ENCODE data around the gene ZEB2.

The ZEB2 gene

DNA sequence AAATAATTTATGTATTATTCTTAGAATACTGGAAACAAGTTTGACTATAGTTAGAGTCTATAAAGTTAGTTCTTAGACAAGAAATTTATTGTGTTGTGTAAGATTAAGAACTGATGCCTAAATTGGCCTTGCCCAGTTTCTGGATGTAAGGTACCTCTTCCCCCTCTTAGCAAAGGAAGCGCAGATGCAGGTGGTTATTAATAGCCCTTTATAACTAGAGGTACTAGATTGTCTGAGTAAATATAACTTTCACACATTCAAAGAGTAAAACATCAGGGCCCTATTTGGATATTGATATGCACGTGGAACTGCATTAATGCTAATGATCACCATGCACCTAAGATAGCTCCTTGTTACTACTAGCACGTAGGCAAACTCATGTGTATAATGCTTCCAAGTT is 100.7 kb downstream of the ZEB2 start:
- no peak for DNase-seq

DNA sequence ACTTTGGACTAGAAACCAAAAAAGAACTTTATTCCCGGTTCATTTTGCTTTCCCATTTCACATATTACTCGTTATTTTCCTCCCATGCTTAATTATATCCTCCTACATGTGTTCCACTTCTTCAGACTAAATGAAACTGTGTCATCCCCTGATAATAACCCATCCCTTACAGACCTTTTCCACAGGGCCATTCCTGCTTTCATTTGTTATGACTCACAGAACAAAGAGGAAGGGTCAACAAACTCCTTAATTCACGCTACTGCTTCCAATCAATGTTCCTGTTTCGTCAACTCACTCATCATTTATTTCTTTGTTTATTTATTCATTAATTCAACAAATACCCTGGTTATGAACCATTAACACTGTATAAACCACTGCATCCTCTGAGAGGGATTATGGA is 104.5 kb downstream of the ZEB2 start:
- DNase-seq = no peak

DNA sequence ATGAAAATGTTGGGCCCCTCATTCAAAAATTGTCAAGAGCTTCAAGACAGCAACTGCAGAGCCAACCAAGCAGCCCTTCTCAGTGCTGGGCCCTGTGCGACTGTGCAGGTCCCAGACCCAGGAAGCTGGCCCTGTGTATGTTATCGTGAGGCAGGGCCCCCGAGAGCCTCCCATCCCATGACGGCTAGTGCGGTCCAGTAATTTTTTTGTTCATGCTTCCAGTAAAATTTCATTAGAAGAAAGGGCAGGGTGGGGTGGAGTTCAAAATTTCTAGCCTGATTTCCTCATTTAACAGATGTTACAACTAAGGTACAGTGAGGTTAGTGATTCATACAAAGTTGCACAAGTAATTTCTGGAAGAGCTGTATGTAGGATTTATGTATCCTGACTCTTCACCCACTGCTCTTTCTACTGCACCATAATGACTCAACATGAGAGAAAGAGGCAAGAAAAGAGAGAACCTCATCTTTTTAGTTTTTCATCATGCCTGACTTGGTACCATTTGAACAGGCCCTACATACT is 105.5 kb downstream of the ZEB2 start:
- no peak for DNase-seq

DNA sequence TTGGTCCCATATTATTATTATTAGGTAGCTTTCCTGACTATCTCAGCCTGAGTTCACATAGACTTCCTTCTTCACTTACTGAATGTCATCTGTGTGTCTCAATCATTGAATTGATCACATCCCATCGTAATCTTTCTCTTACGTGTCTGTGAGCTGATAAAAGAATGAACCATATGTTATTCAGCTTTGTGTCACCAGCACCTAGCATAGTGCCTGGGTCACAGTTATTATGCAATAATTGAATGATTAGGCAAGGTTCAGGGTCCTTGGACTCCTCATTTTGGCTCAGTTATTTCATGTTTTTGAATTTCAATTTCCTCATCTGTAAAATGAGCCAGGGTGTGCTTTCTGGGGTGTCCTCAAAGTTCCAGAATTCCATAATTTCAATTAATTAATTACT is 107.2 kb downstream of the ZEB2 start:
- no peak for DNase-seq

DNA sequence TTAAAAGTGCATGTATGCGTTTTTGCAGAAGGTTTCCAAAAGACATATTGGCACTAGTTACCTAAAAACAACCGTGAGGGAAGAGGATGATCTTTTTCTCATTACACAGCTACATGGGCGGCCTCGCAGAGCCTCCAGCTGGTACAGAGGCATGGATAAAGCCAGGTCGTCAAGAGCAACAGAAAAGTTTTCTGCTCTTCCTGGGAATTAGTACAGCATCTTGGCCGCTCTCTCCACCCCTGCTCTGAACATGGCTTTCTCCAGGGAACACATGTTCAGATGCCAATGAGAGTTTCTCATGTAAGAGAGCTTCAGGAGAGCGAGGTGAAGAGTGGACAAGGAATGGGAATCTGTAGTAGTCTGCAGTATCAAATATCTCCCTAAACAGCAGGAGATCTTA is 108.4 kb downstream of the ZEB2 start:
- DNase-seq = no peak

DNA sequence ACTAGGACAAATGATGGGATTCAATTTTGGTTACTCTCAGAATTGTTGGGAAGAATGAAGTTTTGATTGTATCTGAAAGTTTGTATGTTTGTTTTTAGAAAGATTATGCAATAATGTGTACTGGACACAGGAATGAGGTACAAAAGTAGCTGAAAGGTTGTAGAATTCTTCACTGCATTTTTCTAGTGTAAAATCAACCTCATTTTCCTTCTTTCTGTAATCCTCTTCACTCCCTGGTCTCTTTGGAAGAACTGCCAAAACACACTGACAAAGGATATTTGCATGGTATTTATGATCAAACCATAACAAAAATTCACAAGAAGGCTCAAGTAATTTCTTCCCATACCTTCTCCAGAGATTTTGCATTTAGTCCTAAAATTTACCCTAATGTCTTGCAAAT is 110.7 kb downstream of the ZEB2 start:
- no peak for DNase-seq

DNA sequence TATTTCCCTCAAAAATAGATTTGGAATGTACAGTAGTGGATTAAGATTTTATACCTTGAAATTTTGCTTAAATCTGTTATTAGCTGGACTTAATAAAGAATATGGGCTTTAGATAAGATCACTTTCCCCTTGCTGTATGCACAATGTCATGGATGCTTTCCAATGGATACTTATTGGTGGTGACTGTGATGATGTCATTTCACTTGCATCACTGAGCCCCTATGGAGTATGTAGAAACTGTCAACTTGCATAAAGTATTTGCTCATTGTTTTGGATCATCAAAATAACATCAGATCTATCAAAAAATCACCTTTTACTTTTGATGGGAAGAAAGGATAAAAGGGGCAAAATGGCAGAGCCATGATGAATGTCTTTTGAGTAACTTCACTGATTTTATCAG is 112.7 kb downstream of the ZEB2 start:
- DNase-seq = no peak

DNA sequence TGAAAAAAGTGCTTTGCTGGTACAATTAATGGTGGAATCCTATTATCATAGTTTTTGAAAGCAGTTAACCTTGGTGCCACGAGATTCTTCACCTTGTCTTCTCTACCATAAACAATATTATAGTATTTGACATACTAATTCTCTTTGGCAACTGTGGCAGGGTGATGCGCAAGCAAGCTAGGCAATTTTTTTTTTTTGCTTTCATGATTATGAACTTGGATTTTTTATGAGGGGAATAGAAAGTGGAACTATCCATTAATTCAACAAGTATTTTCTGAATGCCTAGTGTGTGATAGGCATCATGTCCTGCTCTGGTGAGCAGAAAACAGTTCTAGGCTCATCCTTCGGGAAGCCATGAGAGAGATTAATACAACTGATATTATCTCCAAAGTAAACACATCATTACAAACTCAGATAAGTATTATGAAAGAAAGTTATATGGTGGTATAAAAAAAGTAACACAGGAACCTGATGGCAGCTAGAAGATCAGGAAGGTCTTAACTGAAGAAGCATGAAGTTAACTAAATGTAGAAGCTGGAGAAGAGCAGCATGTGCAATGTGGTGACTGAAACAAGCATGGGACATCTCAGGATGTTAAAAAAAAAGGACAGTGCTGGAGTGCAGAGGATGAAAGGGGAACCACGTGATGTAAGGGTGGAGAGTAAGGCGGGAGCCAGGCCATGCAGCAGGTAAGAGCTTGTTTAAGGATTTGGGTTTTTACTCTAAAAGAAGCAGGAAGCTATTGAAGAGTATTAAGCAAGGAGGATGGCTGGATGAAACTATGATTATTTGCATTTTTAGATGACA is 113.7 kb downstream of the ZEB2 start:
- DNase-seq = no peak

DNA sequence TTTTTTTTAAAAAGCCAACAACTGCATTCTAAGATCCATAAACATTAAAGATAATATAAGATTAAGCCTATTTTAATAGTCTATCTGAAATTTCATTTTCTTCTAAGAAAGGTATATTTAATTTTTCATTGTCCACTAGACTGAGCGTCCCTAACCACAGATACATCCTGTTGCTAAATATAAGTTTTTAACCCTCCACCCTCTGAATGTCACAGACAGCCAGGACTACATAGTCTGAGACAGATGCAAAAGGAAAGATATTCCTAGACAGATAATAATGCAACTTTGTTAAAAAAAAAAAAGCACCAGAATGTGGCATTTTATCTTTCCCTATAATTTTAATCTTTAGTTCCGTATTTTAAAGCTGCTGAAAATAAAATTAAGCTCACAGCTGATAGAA is 114.6 kb downstream of the ZEB2 start:
- DNase-seq = no peak

DNA sequence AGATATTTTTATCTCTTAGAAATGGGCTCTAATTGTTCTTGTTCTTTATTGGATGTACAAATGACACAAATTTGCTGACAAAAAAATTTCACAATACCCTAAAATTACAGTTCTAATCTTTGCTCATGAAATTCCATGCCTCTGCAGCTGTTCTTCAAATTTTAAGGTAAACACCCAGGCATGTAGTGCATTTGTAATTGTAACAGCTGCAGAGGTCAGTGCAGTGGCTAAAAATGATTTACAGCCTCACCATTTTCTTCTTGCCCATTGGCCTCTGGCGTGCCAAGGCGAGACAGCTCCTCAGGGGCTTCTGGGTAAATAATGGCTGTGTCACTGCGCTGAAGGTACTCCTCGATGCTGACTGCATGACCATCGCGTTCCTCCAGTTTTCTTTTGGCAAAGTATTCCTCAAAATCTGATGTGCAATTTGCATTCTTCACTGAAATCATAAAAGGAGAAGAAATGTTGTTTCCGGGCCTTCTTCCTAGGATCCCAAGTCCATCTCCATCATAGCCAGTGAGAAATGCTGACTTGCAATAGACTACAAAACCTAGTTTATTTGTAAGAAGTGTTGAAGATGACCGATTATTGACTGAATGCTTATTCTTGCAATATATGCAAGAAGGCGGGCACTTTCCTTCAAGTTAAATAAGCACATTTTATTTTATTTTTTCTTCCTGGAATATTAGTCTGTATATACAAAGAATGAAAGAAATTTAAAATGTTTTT is 115.2 kb downstream of the ZEB2 start:
- DNase-seq = no peak

DNA sequence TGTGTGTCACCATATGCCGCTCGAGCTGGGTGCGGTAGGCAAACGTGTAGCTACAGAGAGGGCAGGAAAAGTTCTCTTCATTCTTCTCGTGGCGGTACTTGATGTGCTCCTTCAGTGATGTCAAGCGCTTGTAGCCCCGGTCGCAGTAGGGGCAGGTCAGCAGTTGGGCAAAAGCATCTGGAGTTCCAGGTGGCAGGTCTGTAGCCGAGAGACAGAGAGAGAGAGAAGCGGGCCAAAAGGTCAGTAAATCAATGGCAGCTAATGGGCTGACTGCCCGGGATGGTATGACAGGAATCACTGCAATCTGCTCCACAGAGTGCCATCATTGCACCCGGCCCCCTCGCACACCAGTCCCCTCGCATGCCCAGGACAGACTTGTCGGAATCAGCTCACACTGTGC is 116.0 kb downstream of the ZEB2 start:
- peak in 1 of 14 donors; percentile 13 for DNase-seq

DNA sequence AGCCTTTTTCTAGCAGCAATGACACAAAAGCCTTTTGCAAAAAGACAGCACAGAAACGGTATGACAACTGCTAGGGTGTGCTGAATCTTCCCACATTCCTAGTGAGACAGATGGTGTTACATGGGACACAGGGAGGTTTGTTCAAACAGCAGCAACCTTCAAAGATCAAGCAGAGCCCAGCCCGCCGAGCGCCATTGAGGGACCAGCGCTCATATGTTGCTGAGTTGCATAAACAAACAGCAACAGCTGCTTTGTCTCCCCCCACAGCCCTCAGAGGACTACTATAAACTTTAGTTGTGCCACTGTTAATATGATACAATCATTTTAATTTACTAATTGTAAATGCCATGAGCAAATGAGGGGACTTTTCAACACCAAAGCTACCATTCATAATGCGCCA is 117.7 kb downstream of the ZEB2 start:
- DNase-seq = peak in 1 of 14 donors; percentile 8

DNA sequence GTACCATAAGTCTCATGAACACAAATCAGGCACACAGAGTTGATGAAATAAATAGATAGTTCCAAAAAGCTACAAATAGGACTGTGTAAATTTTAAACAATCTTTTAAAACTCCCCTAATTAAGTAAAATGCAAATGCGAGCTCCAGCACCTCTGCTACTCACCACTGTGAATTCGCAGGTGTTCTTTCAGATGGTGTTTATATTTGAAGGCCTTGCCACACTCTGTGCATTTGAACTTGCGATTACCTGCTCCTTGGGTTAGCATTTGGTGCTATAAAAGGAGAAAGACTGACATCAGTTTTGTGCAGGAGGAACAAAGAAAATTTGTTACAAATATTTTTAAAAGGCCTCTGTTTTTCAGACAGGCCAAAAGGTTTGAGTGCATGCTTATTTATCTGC is 118.9 kb downstream of the ZEB2 start:
- no peak for DNase-seq

DNA sequence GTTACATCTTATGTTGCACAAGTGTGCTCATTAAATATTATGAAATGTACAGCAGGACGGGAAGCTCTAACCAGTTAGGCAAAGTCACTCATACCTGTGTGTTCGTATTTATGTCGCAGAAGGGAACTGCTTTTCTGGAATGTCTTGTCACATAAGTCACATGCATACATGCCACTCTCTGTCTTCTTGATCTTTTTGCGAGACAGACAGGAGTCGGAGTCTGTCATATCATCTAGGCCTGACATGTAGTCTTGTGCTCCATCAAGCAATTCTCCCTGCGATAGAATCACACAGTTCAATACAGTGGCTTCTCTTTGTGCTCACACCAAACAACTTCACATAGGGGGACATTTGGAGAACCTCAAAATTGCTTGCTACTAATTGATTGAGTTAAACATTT is 123.6 kb downstream of the ZEB2 start:
- DNase-seq = no peak

DNA sequence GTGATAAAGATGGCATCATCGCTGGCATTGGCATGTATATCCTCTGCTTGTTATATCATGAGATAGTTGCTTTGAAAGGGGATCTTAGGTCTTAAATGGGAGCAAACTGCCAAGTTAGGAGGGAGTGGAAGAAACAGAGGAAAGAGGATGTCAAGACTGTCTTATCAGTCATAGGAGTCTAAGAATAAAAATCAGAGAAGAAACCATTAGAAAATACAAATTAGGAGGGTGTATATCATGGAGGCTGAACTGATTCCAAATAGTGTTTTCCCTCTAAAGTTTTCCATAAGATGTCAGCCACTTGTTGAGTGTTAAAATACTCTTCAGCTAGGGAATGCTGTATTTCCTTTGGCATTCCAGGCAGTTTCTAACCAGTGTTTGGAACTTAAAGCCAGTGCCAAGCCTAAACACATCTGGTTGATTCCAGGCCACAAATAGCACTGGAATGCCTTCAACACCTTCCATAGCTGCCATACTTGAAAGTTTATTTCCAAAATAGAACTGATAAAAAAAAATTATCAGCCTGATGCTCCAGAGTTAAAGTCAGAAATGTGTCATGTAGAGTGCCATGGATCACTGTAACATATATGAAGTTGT is 129.4 kb downstream of the ZEB2 start:
- DNase-seq = no peak

DNA sequence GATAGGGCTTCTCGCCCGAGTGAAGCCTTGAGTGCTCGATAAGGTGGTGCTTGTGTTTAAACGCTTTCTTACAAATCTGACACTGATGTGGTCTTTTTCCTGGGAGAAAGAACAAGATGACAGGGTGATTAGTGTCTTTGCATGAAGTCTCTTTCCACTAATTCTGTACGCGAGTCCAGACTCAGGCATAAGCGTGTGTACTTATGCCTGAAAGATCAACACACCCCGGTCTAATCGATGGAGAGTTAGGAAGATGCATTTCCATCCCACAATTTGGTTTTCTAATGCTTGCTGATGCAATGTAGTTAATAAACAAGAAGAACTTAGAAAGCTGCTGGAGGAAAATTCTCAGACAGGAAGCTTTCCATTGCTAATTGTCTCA is 130.0 kb downstream of the ZEB2 start:
- DNase-seq = no peak

DNA sequence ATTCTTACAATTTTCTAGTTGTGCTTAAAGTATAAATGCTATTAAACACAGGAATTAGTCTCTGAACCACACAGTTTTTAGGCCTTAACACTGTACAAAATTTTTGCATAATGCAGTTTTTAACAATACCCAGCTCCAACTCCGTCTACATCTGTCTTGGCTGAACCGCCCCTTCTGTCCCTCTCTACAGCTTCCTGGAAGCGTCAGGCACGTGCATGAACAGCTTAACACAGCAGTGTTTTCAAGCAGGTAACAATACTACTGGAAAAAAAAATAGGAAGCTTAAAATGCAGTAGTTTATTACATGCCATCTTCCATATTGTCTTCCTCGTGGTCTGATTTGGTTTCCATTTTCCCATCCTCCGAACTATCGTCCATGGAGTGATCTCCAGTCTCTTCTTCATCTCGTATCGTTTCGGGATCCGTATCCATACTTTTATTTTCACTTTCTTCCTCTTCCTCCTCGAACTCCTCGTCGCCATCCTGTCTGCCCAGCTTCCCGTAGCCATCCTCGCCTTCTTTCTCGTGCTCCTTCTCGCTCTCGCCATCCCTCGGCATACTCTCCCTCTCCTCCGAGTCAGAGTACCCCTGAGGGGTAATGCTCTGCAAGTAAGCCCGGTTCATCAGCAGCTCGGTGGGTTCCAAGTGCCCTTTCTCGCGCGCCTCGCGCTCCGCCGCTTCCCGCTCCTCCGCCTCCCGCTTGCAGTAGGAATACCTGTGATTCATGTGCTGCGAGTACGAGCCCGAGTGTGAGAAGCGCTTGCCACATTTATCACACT is 130.6 kb downstream of the ZEB2 start:
- no peak for DNase-seq

DNA sequence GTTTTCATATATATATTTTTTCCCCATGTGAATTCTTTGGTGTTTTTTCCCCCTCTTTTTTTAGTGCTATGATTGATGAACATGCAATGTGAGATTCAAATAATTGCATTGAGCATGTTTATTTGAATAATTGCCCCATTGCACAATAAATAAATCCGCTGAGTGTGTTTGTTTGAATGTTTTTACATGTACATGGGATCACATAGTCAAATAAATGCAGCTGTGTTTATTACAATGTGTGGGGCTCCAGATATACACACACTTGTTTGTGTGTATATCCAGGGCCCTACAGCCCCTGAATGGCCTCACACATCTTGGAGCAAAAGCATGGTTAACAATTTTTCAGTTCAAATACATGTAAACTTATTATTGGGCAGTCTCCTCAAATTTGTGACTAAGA is 134.5 kb downstream of the ZEB2 start:
- DNase-seq = no peak

DNA sequence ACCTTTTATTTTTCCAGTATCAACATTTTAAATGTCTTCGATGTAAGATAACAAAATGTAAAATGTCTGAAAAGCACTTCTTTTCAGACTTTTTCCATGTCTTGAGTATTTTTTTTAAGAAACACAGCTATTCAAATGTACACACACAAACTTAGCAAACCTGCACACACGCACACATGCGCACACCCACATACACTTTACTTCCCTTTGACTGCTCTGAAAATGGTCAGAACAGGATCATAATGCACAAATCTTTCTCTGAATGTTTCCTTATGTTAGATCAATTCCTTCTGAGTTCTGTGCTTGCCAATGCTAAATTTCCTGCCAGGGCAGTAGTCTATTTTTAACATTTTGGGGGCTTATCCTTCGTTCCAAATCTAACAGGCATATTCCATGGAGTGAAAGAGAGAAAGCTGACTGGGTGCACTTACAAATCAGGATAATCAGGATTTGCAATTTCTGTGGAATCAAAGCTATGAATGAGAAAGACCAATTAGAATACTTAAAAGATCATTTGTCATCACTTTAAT is 136.3 kb downstream of the ZEB2 start:
- DNase-seq = no peak

DNA sequence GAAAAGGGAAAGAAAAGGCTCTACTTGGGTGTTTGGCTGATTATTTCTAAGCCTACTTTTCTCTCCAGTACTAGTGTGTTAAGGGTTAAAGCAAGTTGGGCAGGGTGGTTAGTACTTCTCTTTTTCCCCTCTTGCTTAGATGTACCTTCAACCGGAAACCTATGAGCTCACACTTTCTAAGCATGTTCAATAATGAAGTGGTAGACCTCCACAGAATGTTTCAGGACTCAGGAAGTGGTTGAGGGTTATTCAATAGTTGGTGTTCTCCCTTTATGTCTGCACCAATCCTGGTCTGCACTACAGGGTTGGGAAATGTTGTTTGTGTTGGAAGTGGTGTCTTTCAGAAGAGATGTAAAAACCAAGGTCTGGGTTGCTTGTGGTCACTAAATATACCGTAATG is 137.1 kb downstream of the ZEB2 start:
- no peak for DNase-seq

DNA sequence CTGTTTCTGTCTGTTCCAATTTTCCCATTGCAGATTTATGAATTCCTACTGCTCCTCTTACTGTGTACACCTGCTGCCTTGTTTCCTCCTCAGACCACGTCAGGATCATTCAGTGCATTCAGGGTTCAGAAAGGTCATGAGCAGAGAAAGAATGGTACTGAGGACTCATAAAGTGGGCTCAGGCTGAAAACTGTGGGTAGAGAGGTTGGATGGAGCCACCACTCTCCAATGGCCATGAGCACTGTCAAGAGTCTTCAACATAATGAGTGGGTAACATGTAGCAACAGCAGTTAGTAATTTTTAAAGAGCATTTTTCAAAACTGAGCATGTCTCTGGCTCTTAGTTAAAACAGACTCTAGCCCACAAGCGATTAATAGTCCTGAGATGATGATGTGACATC is 138.2 kb downstream of the ZEB2 start:
- no peak for DNase-seq

DNA sequence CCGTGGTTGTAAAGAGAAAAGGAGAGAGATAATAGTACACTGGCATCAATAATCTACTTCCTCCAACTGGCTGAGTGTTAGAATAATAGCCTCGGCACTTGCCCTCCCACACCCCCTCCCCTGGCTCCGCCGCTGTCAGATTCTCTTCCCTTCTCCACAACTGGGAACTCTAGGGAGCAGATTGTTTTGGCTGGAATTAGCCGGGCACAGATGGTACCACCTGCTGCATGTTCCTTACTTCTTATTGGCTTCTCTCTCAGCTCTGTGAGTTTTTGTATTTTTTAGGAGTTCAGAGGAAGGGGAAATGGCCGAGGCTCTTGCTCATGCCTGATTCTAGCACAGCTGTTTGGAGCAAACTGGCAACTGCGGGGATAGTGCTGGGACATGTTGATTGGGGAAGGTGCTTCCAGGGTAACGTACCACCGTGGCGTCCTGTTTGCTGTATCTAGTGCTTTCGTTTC is 140.0 kb downstream of the ZEB2 start:
- DNase-seq = peak in 2 of 14 donors; percentile 14 to 33

Measured in C1 segment of cervical spinal cord (tissue), 14 donors.